Ishikawa (cell line): ENCODE measurements around the gene IL1F10.

Source experiments
- CEBPB ChIP-seq: IDR thresholded peaks from 2 replicates; pipeline ENCODE4 v1.6.1; 2012
- CREB1 ChIP-seq: IDR thresholded peaks from 2 replicates; pipeline ENCODE4 v1.6.1; 2012; ENCODE audit warnings: low read depth
- EGR1 ChIP-seq: IDR thresholded peaks from 2 replicates; pipeline ENCODE4 v1.6.1; 2012
- EP300 ChIP-seq: IDR thresholded peaks from 2 replicates; pipeline ENCODE4 v1.6.1; 2012; ENCODE audit warnings: borderline replicate concordance
- FOXM1 ChIP-seq: IDR thresholded peaks from 2 replicates; pipeline ENCODE4 v1.6.1; 2012; ENCODE audit warnings: low read depth, borderline replicate concordance
- NFIC ChIP-seq: IDR thresholded peaks from 2 replicates; pipeline ENCODE4 v1.6.1; 2012
- RAD21 ChIP-seq: IDR thresholded peaks from 2 replicates; pipeline ENCODE4 v1.6.1; 2012; ENCODE audit warnings: low read depth
- TAF1 ChIP-seq: IDR thresholded peaks from 2 replicates; pipeline ENCODE4 v1.6.1; 2012; ENCODE audit warnings: low read depth, mild to moderate bottlenecking
- TCF12 ChIP-seq: IDR thresholded peaks from 2 replicates; pipeline ENCODE4 v1.6.1; 2012; ENCODE audit warnings: low read depth
- TEAD4 ChIP-seq: IDR thresholded peaks from 2 replicates; pipeline ENCODE4 v1.6.1; 2012
- YY1 ChIP-seq: IDR thresholded peaks from 2 replicates; pipeline ENCODE4 v1.6.1; 2012; ENCODE audit warnings: low read depth
- ZBTB7A ChIP-seq: IDR thresholded peaks from 2 replicates; pipeline ENCODE4 v1.6.1; 2012; ENCODE audit warnings: low read depth
- TF ChIP-seq, protein P1 (sequence below): IDR thresholded peaks from 2 replicates; pipeline ENCODE4 v1.6.1; 2012; ENCODE audit warnings: low read depth, mild to moderate bottlenecking
- TF ChIP-seq, protein P2 (sequence below): IDR thresholded peaks from 2 replicates; pipeline ENCODE4 v1.6.1; 2012
- TF ChIP-seq, protein P3 (sequence below): IDR thresholded peaks from 2 replicates; pipeline ENCODE4 v1.6.1; 2012

The IL1F10 gene

DNA sequence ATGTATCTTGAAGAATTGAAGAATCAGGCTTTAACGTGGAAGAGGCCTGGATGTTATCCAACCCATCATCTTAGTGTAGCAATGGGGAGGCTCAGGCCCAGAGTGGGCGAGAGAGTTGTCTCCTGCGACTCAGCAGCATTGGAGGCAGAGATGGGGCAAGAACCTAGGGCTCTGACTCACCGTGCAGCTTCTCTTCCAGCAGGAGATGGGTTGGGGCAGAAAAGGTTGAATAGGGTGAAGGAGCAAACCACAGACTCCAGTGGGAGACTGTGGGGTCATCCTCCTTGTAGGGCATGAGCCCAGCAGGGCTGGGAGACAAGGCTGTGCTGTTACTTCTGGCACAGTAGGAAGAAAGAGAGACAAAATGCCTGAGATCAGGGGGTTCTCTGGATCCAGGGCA, 7.4 kb upstream of the IL1F10 start:
- TF ChIP-seq CREB1: no peak
- TF ChIP-seq EP300: no peak
- TF ChIP-seq CEBPB: no peak
- TF ChIP-seq EGR1: no peak
- TF ChIP-seq TAF1: no peak
- TF ChIP-seq FOXM1: no peak
- TF ChIP-seq RAD21: no peak
- TF ChIP-seq TEAD4: no peak
- TF ChIP-seq ZBTB7A: no peak
- TF ChIP-seq, protein P1, sequence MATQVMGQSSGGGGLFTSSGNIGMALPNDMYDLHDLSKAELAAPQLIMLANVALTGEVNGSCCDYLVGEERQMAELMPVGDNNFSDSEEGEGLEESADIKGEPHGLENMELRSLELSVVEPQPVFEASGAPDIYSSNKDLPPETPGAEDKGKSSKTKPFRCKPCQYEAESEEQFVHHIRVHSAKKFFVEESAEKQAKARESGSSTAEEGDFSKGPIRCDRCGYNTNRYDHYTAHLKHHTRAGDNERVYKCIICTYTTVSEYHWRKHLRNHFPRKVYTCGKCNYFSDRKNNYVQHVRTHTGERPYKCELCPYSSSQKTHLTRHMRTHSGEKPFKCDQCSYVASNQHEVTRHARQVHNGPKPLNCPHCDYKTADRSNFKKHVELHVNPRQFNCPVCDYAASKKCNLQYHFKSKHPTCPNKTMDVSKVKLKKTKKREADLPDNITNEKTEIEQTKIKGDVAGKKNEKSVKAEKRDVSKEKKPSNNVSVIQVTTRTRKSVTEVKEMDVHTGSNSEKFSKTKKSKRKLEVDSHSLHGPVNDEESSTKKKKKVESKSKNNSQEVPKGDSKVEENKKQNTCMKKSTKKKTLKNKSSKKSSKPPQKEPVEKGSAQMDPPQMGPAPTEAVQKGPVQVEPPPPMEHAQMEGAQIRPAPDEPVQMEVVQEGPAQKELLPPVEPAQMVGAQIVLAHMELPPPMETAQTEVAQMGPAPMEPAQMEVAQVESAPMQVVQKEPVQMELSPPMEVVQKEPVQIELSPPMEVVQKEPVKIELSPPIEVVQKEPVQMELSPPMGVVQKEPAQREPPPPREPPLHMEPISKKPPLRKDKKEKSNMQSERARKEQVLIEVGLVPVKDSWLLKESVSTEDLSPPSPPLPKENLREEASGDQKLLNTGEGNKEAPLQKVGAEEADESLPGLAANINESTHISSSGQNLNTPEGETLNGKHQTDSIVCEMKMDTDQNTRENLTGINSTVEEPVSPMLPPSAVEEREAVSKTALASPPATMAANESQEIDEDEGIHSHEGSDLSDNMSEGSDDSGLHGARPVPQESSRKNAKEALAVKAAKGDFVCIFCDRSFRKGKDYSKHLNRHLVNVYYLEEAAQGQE: no peak
- TF ChIP-seq, protein P2, sequence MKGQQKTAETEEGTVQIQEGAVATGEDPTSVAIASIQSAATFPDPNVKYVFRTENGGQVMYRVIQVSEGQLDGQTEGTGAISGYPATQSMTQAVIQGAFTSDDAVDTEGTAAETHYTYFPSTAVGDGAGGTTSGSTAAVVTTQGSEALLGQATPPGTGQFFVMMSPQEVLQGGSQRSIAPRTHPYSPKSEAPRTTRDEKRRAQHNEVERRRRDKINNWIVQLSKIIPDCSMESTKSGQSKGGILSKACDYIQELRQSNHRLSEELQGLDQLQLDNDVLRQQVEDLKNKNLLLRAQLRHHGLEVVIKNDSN: no peak
- no peak for TF ChIP-seq YY1
- TF ChIP-seq, protein P3, sequence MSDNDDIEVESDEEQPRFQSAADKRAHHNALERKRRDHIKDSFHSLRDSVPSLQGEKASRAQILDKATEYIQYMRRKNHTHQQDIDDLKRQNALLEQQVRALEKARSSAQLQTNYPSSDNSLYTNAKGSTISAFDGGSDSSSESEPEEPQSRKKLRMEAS: no peak

DNA sequence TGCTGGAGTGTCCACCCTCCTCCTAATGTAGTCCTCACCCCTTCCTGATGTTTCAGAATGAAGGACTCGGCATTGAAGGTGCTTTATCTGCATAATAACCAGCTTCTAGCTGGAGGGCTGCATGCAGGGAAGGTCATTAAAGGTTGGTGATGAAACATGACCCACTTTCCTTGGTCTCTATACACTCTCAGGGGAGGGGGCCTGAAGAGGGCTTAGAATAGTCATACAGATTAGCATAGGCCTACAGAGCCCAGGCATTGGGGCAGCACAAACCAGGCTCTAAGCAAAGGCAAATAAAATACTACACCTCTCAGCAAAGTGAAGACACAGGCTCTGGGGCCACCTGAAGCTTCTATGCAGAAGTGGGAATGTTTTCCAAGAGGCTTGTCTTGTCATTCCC, 7.0 kb upstream of the IL1F10 start:
- TF ChIP-seq CEBPB (no peak), YY1 (no peak), FOXM1 (no peak), EGR1 (no peak), CREB1 (no peak), NFIC (no peak), RAD21 (no peak), TEAD4 (no peak), TCF12 (no peak), ZBTB7A (no peak), TAF1 (no peak), EP300 (no peak)
- TF ChIP-seq, protein P3: no peak
- TF ChIP-seq, protein P2: no peak
- TF ChIP-seq, protein P1: no peak

DNA sequence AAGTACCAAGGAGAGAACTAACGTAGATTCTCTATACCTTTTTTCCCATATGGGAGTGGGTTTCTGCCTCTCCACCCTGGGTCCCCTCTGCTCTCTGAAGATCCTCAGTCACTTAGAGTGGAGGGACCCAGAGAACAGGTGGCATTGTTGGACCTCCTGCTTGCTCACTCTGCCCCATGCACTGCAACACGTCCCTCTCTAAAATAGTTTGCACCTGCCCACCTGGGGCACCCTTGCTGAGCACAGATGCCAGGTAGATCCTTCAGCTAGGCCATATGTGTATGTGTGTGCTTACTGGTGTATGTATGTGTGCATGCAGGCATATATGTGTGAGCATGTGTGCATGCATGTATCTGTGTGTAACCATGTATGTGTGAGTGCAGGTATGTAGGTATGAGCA, 6.5 kb upstream of the IL1F10 start:
- TF ChIP-seq, protein P1: no peak
- TF ChIP-seq, protein P3: no peak
- TF ChIP-seq EGR1 (no peak), NFIC (no peak), TAF1 (no peak), CEBPB (no peak), ZBTB7A (no peak), CREB1 (no peak), EP300 (no peak), FOXM1 (no peak), TEAD4 (no peak)
- TF ChIP-seq, protein P2: no peak
